Iris pigment epithelial cell (primary cell): ENCODE data around the gene PCDH8.

Experiments used
- DNase-seq: peaks from one replicate; pipeline ENCODE4 v3.0.0-alpha.2; 2011; ENCODE audit warnings: low read depth

Gene PCDH8

GRCh38 chr13:52848455-52849195 is at the start of gene PCDH8:
TSS of gene PCDH8 (minus strand) at chr13:52848640. CDS start at chr13:52848436, 204 bp downstream.
- DNase-seq: no peak

GRCh38 chr13:52896827-52897659 is 48.6 kb upstream of the PCDH8 start:
- peak; percentile 1 for DNase-seq

- no peak for DNase-seq
These were observed 46.0 kb upstream of the PCDH8 start for GRCh38 chr13:52894413-52894812.

- no peak for DNase-seq
These were observed 44.5 kb upstream of the PCDH8 start for GRCh38 chr13:52892925-52893324.

GRCh38 chr13:52891706-52892105 is 43.3 kb upstream of the PCDH8 start:
- DNase-seq: no peak

GRCh38 chr13:52887165-52887564 is 38.7 kb upstream of the PCDH8 start:
- DNase-seq: no peak

GRCh38 chr13:52885141-52885540 is 36.7 kb upstream of the PCDH8 start:
- no peak for DNase-seq

- no peak for DNase-seq
These were observed 36.1 kb upstream of the PCDH8 start for GRCh38 chr13:52884429-52885010.

GRCh38 chr13:52882785-52883184 is 34.3 kb upstream of the PCDH8 start:
- DNase-seq: no peak

- no peak for DNase-seq
These were observed 31.7 kb upstream of the PCDH8 start for GRCh38 chr13:52879950-52880741.

GRCh38 chr13:52878831-52879230 is 30.4 kb upstream of the PCDH8 start:
- DNase-seq: no peak

GRCh38 chr13:52870143-52870542 is 21.7 kb upstream of the PCDH8 start:
- no peak for DNase-seq

- no peak for DNase-seq
These were observed 21.2 kb upstream of the PCDH8 start for GRCh38 chr13:52869621-52870020.

GRCh38 chr13:52869050-52869449 is 20.6 kb upstream of the PCDH8 start:
- no peak for DNase-seq

GRCh38 chr13:52868190-52868589 is 19.8 kb upstream of the PCDH8 start:
- DNase-seq: no peak

- DNase-seq: no peak
These were observed 16.5 kb upstream of the PCDH8 start for GRCh38 chr13:52864941-52865340.

- no peak for DNase-seq
These were observed 14.1 kb upstream of the PCDH8 start for GRCh38 chr13:52862358-52863206.

GRCh38 chr13:52852444-52852843 is 4.0 kb upstream of the PCDH8 start:
- DNase-seq: no peak

- peak; percentile 25 for DNase-seq
These were observed 2.9 kb upstream of the PCDH8 start for GRCh38 chr13:52851137-52851962.
